Activated B cell treated with CpG ODN at 0.5 μM for 24 hours (primary cell): ENCODE data around the gene RNF112. TPM values are rescaled to one million over a fixed set of nuclear protein-coding genes. Genes with fewer than 3 reads are reported as not detected.
"Not testable (repeated sequence)": the region's sequence is repeated elsewhere in the genome, so short reads cannot be mapped to it uniquely, and the experiment has no call there.

ENCODE experiments used
- ATAC-seq: fragments of 200-7000 bp; cut with Tn5 transposase; one replicate; pipeline ENCODE4 v1.10.0; 2021; ENCODE audit warnings: low read depth, mild to moderate bottlenecking, moderate library complexity
- CTCF ChIA-PET: fragments of 350-600 bp; sonication (Branson Sonifier 250); formaldehyde crosslinking; loops from one replicate; lab custom pipeline; 2021; ENCODE audit warnings: antibody characterized with exemption; lab: Charles Lee
- POLR2A ChIA-PET: fragments of 350-600 bp; sonication (Branson Sonifier 250); formaldehyde crosslinking; loops from one replicate; lab custom pipeline; 2021; ENCODE audit warnings: antibody characterized with exemption; lab: Charles Lee
- DNase-seq: peaks from one replicate; pipeline ENCODE4 v3.0.0; 2022
- H3K27ac Mint-ChIP-seq: one replicate; pipeline ENCODE4 v1.8.0; 2020; ENCODE audit warnings: mixed read lengths
- H3K27me3 Mint-ChIP-seq: one replicate; pipeline ENCODE4 v1.8.0; 2021; ENCODE audit warnings: mixed read lengths
- H3K36me3 Mint-ChIP-seq: one replicate; pipeline ENCODE4 v1.8.0; 2021; ENCODE audit warnings: low read depth, mixed read lengths
- H3K4me1 Mint-ChIP-seq: one replicate; pipeline ENCODE4 v1.8.0; 2021; ENCODE audit warnings: mixed read lengths
- H3K4me3 Mint-ChIP-seq: one replicate; pipeline ENCODE4 v1.8.0; 2020; ENCODE audit warnings: mild to moderate bottlenecking, mixed read lengths
- H3K9me3 Mint-ChIP-seq: one replicate; pipeline ENCODE4 v1.8.0; 2020; ENCODE audit warnings: mixed read lengths
- intact Hi-C: fragments of 100-400 bp; cut with micrococcal nuclease; formaldehyde crosslinking; loops from one replicate; pipeline ENCODE4 v1.15.1; 2024
- total RNA-seq: library from RNA; stranded (reverse); gene quantifications from 2 replicates; pipeline ENCODE4 v1.2.3, GENCODE V29; 2022
- TF ChIP-seq, protein P1 (sequence below): fragments of 200-600 bp; IDR thresholded peaks from one replicate; pipeline ENCODE4 v1.8.0; 2022; ENCODE audit warnings: antibody characterized with exemption, mild to moderate bottlenecking

Gene RNF112
- total RNA-seq, 1 donor from 2014 or later = 0.51 TPM

DNA sequence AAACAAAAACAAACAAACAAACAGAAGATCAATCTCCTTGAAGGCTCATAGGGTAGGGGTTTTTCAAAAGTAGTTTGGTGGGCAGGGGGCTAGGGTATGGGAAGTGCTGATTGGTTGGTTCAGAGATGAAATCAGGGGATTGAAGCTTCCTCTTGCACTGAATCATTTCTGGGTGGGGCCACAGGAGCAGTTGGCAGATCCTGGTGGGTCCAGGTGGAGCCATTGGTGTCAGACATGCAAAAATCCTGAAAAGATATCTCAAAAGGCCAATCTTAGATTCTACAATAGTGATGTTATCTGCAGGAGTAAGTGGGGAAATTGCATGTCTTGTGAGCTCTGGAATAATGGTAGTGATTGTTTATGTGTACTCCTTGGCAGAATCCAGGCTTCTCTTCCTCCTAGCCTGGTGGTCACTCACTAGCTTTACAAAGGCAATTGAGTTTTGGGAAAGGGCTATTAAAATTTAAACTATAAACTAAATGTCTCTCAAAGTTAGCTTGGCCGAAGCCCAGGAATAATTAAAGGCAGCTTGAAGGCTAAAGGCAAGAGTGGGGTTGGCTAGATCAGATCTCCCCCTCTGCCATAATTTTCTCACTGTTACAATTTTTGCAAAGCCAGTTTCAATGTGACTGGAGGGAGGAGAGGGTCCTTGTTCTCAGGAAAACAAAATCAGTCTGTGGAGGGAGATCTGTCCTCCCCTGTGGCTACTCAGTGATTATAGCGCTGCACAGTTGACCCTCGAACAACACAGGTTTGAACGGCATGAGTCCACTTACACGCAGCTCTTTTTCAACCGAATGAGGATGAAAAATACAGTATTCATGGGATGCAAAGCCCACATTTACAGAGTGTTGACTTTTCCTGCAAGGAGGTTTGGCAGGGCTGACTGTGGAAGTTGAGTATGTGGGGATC lies 45.2 kb downstream of the RNF112 start:
- Mint-ChIP-seq H3K27me3 (peaks cover 6% of the 10 kb centered on the region), H3K27ac (no peak overlapping the region), H3K4me1 (peaks cover 10% of the 10 kb centered on the region), H3K4me3 (no peak overlapping the region), H3K9me3 (no peaks in the 10 kb centered on the region), H3K36me3 (no peaks in the 10 kb centered on the region)
- CTCF ChIA-PET = interaction anchor here (1.2 to 1.6 kb wide), 3 partner anchors 9 to 94 kb away, joined by 3 to 4 read pairs (median 3); partner anchors contain the start of gene B9D1
- no peak for DNase-seq
- intact Hi-C loops = no loop called here
- POLR2A ChIA-PET = no interaction called here
- no peak for ATAC-seq
- TF ChIP-seq, protein P1, sequence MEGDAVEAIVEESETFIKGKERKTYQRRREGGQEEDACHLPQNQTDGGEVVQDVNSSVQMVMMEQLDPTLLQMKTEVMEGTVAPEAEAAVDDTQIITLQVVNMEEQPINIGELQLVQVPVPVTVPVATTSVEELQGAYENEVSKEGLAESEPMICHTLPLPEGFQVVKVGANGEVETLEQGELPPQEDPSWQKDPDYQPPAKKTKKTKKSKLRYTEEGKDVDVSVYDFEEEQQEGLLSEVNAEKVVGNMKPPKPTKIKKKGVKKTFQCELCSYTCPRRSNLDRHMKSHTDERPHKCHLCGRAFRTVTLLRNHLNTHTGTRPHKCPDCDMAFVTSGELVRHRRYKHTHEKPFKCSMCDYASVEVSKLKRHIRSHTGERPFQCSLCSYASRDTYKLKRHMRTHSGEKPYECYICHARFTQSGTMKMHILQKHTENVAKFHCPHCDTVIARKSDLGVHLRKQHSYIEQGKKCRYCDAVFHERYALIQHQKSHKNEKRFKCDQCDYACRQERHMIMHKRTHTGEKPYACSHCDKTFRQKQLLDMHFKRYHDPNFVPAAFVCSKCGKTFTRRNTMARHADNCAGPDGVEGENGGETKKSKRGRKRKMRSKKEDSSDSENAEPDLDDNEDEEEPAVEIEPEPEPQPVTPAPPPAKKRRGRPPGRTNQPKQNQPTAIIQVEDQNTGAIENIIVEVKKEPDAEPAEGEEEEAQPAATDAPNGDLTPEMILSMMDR = no peak

DNA sequence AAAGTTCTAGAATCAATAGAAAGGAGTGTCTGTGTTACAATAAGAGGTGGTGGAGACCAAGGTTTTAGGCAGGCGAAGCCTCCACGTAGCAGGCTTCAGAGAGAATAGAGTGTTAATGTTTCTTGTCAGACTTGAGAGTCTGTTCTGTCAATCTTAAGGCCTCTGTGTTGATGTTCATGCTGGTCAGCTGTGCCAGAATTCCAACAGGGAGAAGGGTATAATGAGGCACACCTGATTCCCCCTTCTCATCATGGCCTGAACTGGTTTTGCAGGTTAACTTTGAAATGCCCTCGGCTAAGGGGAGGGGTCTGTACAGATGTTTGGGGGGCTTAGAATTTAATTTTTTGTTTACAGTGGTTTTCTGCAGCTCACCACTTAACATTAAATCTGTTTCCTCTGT lies 46.0 kb downstream of the RNF112 start:
- no peak for DNase-seq
- no peaks in the 10 kb centered on the region for H3K36me3 Mint-ChIP-seq
- H3K9me3 Mint-ChIP-seq = no peaks in the 10 kb centered on the region
- ChIA-PET POLR2A (no interaction called here), CTCF (interaction anchor here (1.2 to 1.6 kb wide), 2 partner anchors 10 to 94 kb away, joined by 3 to 4 read pairs; partner anchors contain the start of gene B9D1)
- no peak overlapping the region for H3K4me3 Mint-ChIP-seq
- TF ChIP-seq, protein P1 = no peak
- H3K27me3 Mint-ChIP-seq = peaks cover 6% of the 10 kb centered on the region
- no peak for ATAC-seq
- no peak overlapping the region for H3K27ac Mint-ChIP-seq
- H3K4me1 Mint-ChIP-seq = peaks cover 18% of the 10 kb centered on the region
- intact Hi-C loops = no loop called here

DNA sequence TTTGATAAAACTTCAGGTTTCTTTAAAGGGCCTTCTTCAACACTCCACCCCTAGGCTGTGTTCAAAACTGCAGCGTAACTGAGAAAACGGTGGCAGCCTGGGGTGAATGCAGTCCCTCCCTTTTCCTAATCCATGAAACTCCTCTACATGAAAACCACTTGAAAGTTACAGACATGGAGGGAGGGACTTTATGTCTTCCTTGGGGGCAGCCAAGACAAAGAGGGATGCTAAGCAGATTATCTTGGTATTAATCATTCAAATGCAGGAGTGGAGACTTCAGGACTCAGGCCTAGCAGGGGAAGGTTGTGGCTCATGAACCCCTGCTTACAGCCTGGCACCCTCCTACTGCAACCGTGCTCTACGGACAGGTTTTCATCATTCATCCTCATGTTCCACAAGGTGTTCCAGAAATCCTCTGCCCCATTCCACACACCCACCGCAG lies 46.8 kb downstream of the RNF112 start:
- ATAC-seq (no peak), DNase-seq (no peak)
- ChIA-PET CTCF (interaction anchor here (5.6 kb wide), 1 partner anchor 10 kb away, joined by 24 read pairs; no protein-coding TSS in a partner anchor), POLR2A (no interaction called here)
- H3K4me3 Mint-ChIP-seq = no peak overlapping the region
- H3K27me3 Mint-ChIP-seq = peaks cover 6% of the 10 kb centered on the region
- TF ChIP-seq, protein P1 = no peak
- no peaks in the 10 kb centered on the region for H3K36me3 Mint-ChIP-seq
- H3K4me1 Mint-ChIP-seq = peaks cover 25% of the 10 kb centered on the region
- H3K9me3 Mint-ChIP-seq = no peaks in the 10 kb centered on the region
- H3K27ac Mint-ChIP-seq = no peak overlapping the region
- intact Hi-C loops = no loop called here

DNA sequence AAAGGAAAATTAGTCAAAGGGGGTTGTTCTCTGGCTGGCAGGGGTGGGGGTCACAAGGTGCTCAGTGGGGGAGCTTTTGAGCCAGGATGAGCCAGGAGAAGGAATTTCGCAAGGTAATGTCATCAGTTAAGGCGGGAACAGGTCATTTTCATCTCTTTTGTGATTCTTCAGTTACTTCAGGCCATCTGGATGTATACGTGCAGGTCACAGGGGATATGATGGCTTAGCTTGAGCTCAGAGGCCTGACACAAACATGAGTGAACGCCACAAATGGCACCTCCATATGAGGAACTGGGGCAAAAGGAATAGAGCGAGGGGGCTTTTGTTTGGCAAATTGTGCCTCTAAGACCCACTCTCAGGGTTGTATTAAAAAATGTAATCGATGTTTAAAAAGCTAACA lies 47.4 kb downstream of the RNF112 start:
- CTCF ChIA-PET = interaction anchor here (5.6 kb wide), 1 partner anchor 10 kb away, joined by 24 read pairs; no protein-coding TSS in a partner anchor
- intact Hi-C loops, POLR2A ChIA-PET, H3K9me3 Mint-ChIP-seq, H3K27me3 Mint-ChIP-seq, H3K4me3 Mint-ChIP-seq, ATAC-seq, H3K36me3 Mint-ChIP-seq, H3K27ac Mint-ChIP-seq, DNase-seq: not testable (repeated sequence)
- H3K4me1 Mint-ChIP-seq = peaks cover 31% of the 10 kb centered on the region

DNA sequence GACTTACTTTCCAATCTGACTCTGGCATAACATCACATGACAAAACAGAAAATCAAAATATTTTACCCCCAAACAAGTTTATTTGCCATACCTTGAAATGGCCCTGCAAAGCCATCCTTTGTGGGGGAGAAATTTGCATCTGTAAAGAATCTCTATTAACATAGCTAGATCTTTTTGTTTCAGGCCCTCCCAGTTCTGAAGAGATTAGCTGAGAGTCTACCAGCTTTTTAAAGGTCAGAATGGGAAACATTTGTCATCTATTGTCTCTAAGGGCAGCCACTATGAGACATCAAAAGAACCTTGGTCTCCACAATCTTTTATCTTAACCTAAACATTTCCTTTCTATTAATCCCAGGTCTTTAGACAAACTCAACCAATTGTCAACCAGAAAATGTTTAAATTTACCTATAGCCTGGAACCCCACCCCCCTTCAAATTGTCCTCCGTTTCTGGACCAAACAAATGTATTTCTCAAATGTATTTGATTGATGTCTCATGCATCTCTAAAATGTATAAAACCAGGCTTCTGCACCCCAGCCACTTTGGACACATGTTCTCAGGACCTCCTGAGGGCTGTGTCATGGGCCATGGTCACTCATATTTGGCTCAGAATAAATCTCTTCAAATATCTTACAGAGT lies 48.1 kb downstream of the RNF112 start:
- POLR2A ChIA-PET, H3K27me3 Mint-ChIP-seq, ATAC-seq: not testable (repeated sequence)

More for the DNA sequence above, 48.1 kb downstream of the RNF112 start:
- CTCF ChIA-PET = interaction anchor here (5.6 kb wide), 1 partner anchor 11 kb away, joined by 24 read pairs; no protein-coding TSS in a partner anchor
- H3K36me3 Mint-ChIP-seq, H3K27ac Mint-ChIP-seq, DNase-seq, intact Hi-C loops, H3K4me3 Mint-ChIP-seq, H3K9me3 Mint-ChIP-seq: not testable (repeated sequence)
- peaks cover 37% of the 10 kb centered on the region for H3K4me1 Mint-ChIP-seq
